A549 (cell line): ENCODE results near the gene POLD4.

ENCODE experiments used
- MAFK ChIP-seq: fragments of 450-650 bp; IDR thresholded peaks from 2 replicates; pipeline ENCODE4 v1.6.1; 2014; ENCODE audit not compliant: partially characterized antibody
- MAZ ChIP-seq: fragments of 150-350 bp; IDR thresholded peaks from 2 replicates; pipeline ENCODE4 v1.6.1; 2014; ENCODE audit warnings: antibody characterized with exemption, low read depth, low read length, borderline replicate concordance
- RAD21 ChIP-seq, 2 experiments: fragments of >200 bp in 1 of 2; sonication (Bioruptor Twin) in 1 of 2; formaldehyde crosslinking in 1 of 2; IDR thresholded peaks in 1 of 2; conservative IDR thresholded peaks in 1 of 2; 2 replicates in 1 of 2; 3 replicates in 1 of 2; pipeline ENCODE4 v1.6.1; 2012 to 2018; ENCODE audit warnings: inconsistent platforms in 1 of 2

DNA sequence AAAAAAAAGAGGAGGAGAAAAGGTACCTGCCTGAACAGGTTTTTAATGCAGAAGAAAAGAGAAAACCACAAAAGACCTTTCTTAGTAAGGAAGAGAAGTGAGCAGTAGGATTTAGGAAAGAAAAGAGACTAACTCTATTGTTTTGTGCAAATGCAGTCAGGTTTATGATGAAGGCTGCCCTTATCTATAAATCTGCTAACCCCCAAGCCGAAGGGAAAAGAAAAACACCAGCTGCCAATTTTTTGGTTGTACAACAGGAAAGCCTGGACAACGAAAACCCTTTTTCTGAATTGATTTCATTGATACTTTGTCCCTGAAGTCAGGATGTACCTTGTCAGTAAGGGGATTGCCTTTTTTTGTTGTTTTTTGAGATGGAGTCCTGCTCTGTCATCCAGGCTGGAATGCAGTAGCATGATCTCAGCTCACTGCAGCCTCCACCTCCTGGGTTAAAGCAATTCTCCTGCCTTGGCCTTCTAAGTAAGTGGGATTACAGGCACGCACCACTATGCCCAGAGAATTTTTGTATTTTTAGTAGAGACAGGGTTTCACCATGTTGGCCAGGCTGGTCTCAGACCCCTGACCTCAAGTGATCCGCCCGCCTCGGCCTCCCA, 21.2 kb downstream of the POLD4 start:
- TF ChIP-seq MAZ (no peak), RAD21 (conservative IDR thresholded peaks at IDR 0.05 in 1 of 2, IDR thresholded peaks at IDR 0.05 in 1 of 2) (no peak), MAFK (no peak)
